Measurements from ENCODE around the gene SDC3.

GRCh38 chr1:30839827-30840359 is 68.7 kb downstream of the SDC3 start:
- TF ChIP-seq CTCF (IDR thresholded peaks at IDR 0.05) (no peak), POLR2A (IDR thresholded peaks at IDR 0.05) (no peak)

Data from heart left ventricle (tissue), 13 donors.